ENCODE data around the gene C20orf202. TPM values are rescaled to one million over a fixed set of nuclear protein-coding genes. Genes with fewer than 3 reads are reported as not detected.

Gene C20orf202
- total RNA-seq, 1 experiment from 2014 or later, result 0.22 TPM

- no peak; the same call in 1 of the 2 replicates for ATAC-seq
- H3K27me3 Mint-ChIP-seq (ENCODE audit: low read depth), result peaks cover 46% of the 10 kb centered on the region
- CTCF ChIA-PET, result interaction anchor here (0.7 to 2.3 kb wide), 5 partner anchors 9 to 78 kb away, joined by 3 to 6 read pairs (median 3); no protein-coding TSS in a partner anchor
These were observed 16.8 kb upstream of the C20orf202 start for GRCh38 chr20:1186367-1186991.

GRCh38 chr20:1187605-1188171 is 15.6 kb upstream of the C20orf202 start:
- H3K36me3 Mint-ChIP-seq, result no peaks in the 10 kb centered on the region
- no peak for ATAC-seq
- TF ChIP-seq FOXP4 (CRISPR knock-in tag; IDR thresholded peaks at IDR 0.05), result no peak
- TF ChIP-seq TEAD4 (CRISPR knock-in tag; IDR thresholded peaks at IDR 0.05), result no peak
- TF ChIP-seq IRF1 (CRISPR knock-in tag; IDR thresholded peaks at IDR 0.05), result no peak
- TF ChIP-seq TEAD1 (CRISPR knock-in tag; IDR thresholded peaks at IDR 0.05), result no peak
- TF ChIP-seq GABPB1 (CRISPR knock-in tag; IDR thresholded peaks at IDR 0.05), result peak; percentile 32; the same call in 1 of the 2 replicates
- no peak for DNase-seq (ENCODE audit: low spot score)
- H3K4me1 Mint-ChIP-seq, result peaks cover 14% of the 10 kb centered on the region
- H3K27ac Mint-ChIP-seq, result no peak overlapping the region
- CTCF ChIA-PET, result interaction anchor here (0.7 to 2.3 kb wide), 3 partner anchors 10 to 26 kb away, joined by 4 to 6 read pairs (median 5); no protein-coding TSS in a partner anchor
- no peak overlapping the region for H3K4me3 Mint-ChIP-seq
- peaks cover 50% of the 10 kb centered on the region for H3K27me3 Mint-ChIP-seq (ENCODE audit: low read depth)
- no peaks in the 10 kb centered on the region for H3K9me3 Mint-ChIP-seq
- POLR2A ChIA-PET, result no interaction called here

More at GRCh38 chr20:1186367-1186991, 16.8 kb upstream of the C20orf202 start:
- Mint-ChIP-seq H3K9me3 (no peaks in the 10 kb centered on the region), H3K4me1 (peaks cover 21% of the 10 kb centered on the region), H3K36me3 (no peaks in the 10 kb centered on the region), H3K27ac (no peak overlapping the region), H3K4me3 (peak overlapping the region; percentile 70)
- POLR2A ChIA-PET, result no interaction called here
- no peak for DNase-seq (ENCODE audit: low spot score)
- no peak for TF ChIP-seq NR1H2 (CRISPR knock-in tag; IDR thresholded peaks at IDR 0.05)
- TF ChIP-seq ETV6 (CRISPR knock-in tag; IDR thresholded peaks at IDR 0.05), result peak; percentile 45; the same call in 1 of the 2 replicates
- no peak for TF ChIP-seq E2F4 (CRISPR knock-in tag; IDR thresholded peaks at IDR 0.05; ENCODE audit: borderline replicate concordance, low read depth)
- TF ChIP-seq GTF2I (CRISPR knock-in tag; conservative IDR thresholded peaks at IDR 0.05), result no peak
- no peak for TF ChIP-seq AFF4 (CRISPR knock-in tag; IDR thresholded peaks at IDR 0.05; ENCODE audit: borderline replicate concordance)
- TF ChIP-seq USF2 (CRISPR knock-in tag; IDR thresholded peaks at IDR 0.05), result no peak

GRCh38 chr20:1188347-1188746 is 14.9 kb upstream of the C20orf202 start:
- Mint-ChIP-seq H3K9me3 (no peaks in the 10 kb centered on the region), H3K36me3 (no peaks in the 10 kb centered on the region), H3K4me3 (no peak overlapping the region), H3K27ac (no peak overlapping the region), H3K27me3 (ENCODE audit: low read depth) (peaks cover 48% of the 10 kb centered on the region), H3K4me1 (peaks cover 14% of the 10 kb centered on the region)
- ATAC-seq (no peak), DNase-seq (ENCODE audit: low spot score) (no peak)
- CTCF ChIA-PET, result interaction anchor here (2.3 kb wide), 1 partner anchor 17 kb away, joined by 6 read pairs; no protein-coding TSS in a partner anchor
- POLR2A ChIA-PET, result no interaction called here
- TF ChIP-seq SP1 (CRISPR knock-in tag; conservative IDR thresholded peaks at IDR 0.05) (no peak), JUN (CRISPR knock-in tag; IDR thresholded peaks at IDR 0.05) (no peak), ESRRA (CRISPR knock-in tag; IDR thresholded peaks at IDR 0.05; ENCODE audit: borderline replicate concordance) (no peak), ZNF219 (CRISPR knock-in tag; IDR thresholded peaks at IDR 0.05; ENCODE audit: borderline replicate concordance) (no peak), PRRX2 (CRISPR knock-in tag; IDR thresholded peaks at IDR 0.05) (no peak), ZNF396 (CRISPR knock-in tag; IDR thresholded peaks at IDR 0.05; ENCODE audit: borderline replicate concordance) (no peak), ZNF263 (CRISPR knock-in tag; IDR thresholded peaks at IDR 0.05; ENCODE audit: low read depth) (no peak), ATF1 (CRISPR knock-in tag; IDR thresholded peaks at IDR 0.05) (no peak), FOXK1 (CRISPR knock-in tag; IDR thresholded peaks at IDR 0.05) (no peak), CREB1 (CRISPR knock-in tag; IDR thresholded peaks at IDR 0.05) (no peak), ZBTB21 (CRISPR knock-in tag; IDR thresholded peaks at IDR 0.05; ENCODE audit: borderline replicate concordance) (no peak), OVOL2 (CRISPR knock-in tag; IDR thresholded peaks at IDR 0.05; ENCODE audit: borderline replicate concordance) (no peak), TCF7 (CRISPR knock-in tag; IDR thresholded peaks at IDR 0.05; ENCODE audit: low read depth) (no peak)

All from WTC11 (cell line).